GM23338 (cell line): ENCODE results near the gene CIPC. TPM values are rescaled to one million over a fixed set of nuclear protein-coding genes. Genes with fewer than 3 reads are reported as not detected.

ENCODE experiments used
- ATAC-seq: fragments of 200-7000 bp; cut with Tn5 transposase; 3 replicates; pipeline ENCODE4 v1.9.1; 2020
- DNase-seq: peaks from one replicate; pipeline ENCODE4 v3.0.0-alpha.2; 2015; ENCODE audit warnings: low spot score
- H2AFZ ChIP-seq: fragments of 200-600 bp; sonication (generic); 2 replicates; pipeline ENCODE4 v1.8.0; 2016; ENCODE audit warnings: antibody characterized with exemption, mild to moderate bottlenecking, moderate library complexity
- H3F3A ChIP-seq: fragments of 200-600 bp; sonication (generic); replicated peaks from 2 replicates; pipeline ENCODE4 v1.8.0; 2017; ENCODE audit warnings: antibody characterized with exemption, mixed run types, low read depth
- H3K27ac ChIP-seq: fragments of 200-600 bp; sonication (generic); 2 replicates; pipeline ENCODE4 v1.6.1; 2016; ENCODE audit warnings: low read depth
- H3K27me3 ChIP-seq: fragments of 200-600 bp; sonication (generic); 2 replicates; pipeline ENCODE4 v1.8.0; 2016; ENCODE audit warnings: mild to moderate bottlenecking, mixed run types, moderate library complexity; ENCODE audit not compliant: insufficient read depth
- H3K36me3 ChIP-seq: fragments of 200-600 bp; sonication (generic); 2 replicates; pipeline ENCODE4 v1.8.0; 2016; ENCODE audit warnings: mild to moderate bottlenecking; ENCODE audit not compliant: insufficient read depth
- H3K4me1 ChIP-seq: fragments of 200-600 bp; sonication (generic); 2 replicates; pipeline ENCODE4 v1.8.0; 2016; ENCODE audit warnings: mild to moderate bottlenecking, moderate library complexity; ENCODE audit not compliant: insufficient read depth
- H3K4me2 ChIP-seq: fragments of 200-600 bp; sonication (generic); 2 replicates; pipeline ENCODE4 v1.7.1; 2017; ENCODE audit warnings: mixed run types
- H3K4me3 ChIP-seq: fragments of 200-600 bp; sonication (generic); 2 replicates; pipeline ENCODE4 v1.6.1; 2016; ENCODE audit warnings: mixed run types
- H3K79me2 ChIP-seq: fragments of 200-600 bp; sonication (generic); replicated peaks from 2 replicates; pipeline ENCODE4 v1.8.0; 2017; ENCODE audit warnings: mild to moderate bottlenecking; ENCODE audit not compliant: insufficient read depth
- H3K9me2 ChIP-seq: fragments of 200-600 bp; sonication (generic); 2 replicates; pipeline ENCODE4 v1.8.0; 2017; ENCODE audit not compliant: insufficient read depth
- H4K20me1 ChIP-seq: fragments of 200-600 bp; sonication (generic); replicated peaks from 2 replicates; pipeline ENCODE4 v1.8.0; 2017; ENCODE audit warnings: mild to moderate bottlenecking; ENCODE audit not compliant: insufficient read depth
- H3K27ac Mint-ChIP-seq: 2 replicates; pipeline ENCODE4 v1.8.0; 2020; ENCODE audit warnings: inconsistent platforms, mild to moderate bottlenecking, moderate library complexity, mixed read lengths
- H3K27me3 Mint-ChIP-seq: 3 replicates; pipeline ENCODE4 v1.8.0; 2022; ENCODE audit warnings: low read depth, mild to moderate bottlenecking, moderate library complexity, mixed read lengths, inconsistent platforms; ENCODE audit not compliant: insufficient read depth, poor library complexity
- H3K36me3 Mint-ChIP-seq: 3 replicates; pipeline ENCODE4 v1.8.0; 2021; ENCODE audit warnings: low read depth, mild to moderate bottlenecking, inconsistent platforms, moderate library complexity, mixed read lengths
- H3K4me1 Mint-ChIP-seq: 3 replicates; pipeline ENCODE4 v1.8.0; 2020; ENCODE audit warnings: mild to moderate bottlenecking, inconsistent platforms, mixed read lengths
- H3K4me3 Mint-ChIP-seq: 3 replicates; pipeline ENCODE4 v1.8.0; 2021; ENCODE audit warnings: moderate library complexity, mild to moderate bottlenecking, inconsistent platforms, mixed read lengths
- H3K9me3 Mint-ChIP-seq: 3 replicates; pipeline ENCODE4 v1.8.0; 2020; ENCODE audit warnings: moderate library complexity, mild to moderate bottlenecking, inconsistent platforms, mixed read lengths
- CREB1 ChIP-seq: fragments of 250-450 bp; sonication (Bioruptor Pico); IDR thresholded peaks from 2 replicates; pipeline ENCODE4 v1.5.0; 2020; ENCODE audit warnings: low read depth, mild to moderate bottlenecking, moderate library complexity
- ETS1 ChIP-seq: IDR thresholded peaks from 2 replicates; pipeline ENCODE4 v1.6.1; 2016; ENCODE audit warnings: antibody characterized with exemption
- EZH2 ChIP-seq: fragments of 200-600 bp; sonication (generic); IDR thresholded peaks from one replicate; pipeline ENCODE4 v1.8.0; 2017; ENCODE audit warnings: antibody characterized with exemption, mild to moderate bottlenecking, low read depth; ENCODE audit not compliant: unreplicated experiment
- EZH2phosphoT487 ChIP-seq: fragments of 200-600 bp; sonication (generic); IDR thresholded peaks from one replicate; pipeline ENCODE4 v1.8.1; 2018; ENCODE audit warnings: antibody characterized with exemption; ENCODE audit not compliant: unreplicated experiment
- JUNB ChIP-seq: IDR thresholded peaks from one replicate; pipeline ENCODE4 v1.6.1; 2016; ENCODE audit warnings: antibody characterized with exemption; ENCODE audit not compliant: unreplicated experiment
- NANOG ChIP-seq: IDR thresholded peaks from 2 replicates; pipeline ENCODE4 v1.6.1; 2016; ENCODE audit warnings: antibody characterized with exemption, borderline replicate concordance
- POLR2AphosphoS5 ChIP-seq: IDR thresholded peaks from 2 replicates; pipeline ENCODE4 v1.6.1; 2016; ENCODE audit warnings: antibody characterized with exemption, low read depth
- REST ChIP-seq: IDR thresholded peaks from one replicate; pipeline ENCODE4 v1.6.1; 2018; ENCODE audit warnings: antibody characterized with exemption; ENCODE audit not compliant: unreplicated experiment
- STAT1 ChIP-seq: IDR thresholded peaks from one replicate; pipeline ENCODE4 v1.6.1; 2016; ENCODE audit warnings: antibody characterized with exemption; ENCODE audit not compliant: unreplicated experiment
- ZNF114 ChIP-seq: fragments of 250-450 bp; sonication (Bioruptor Pico); IDR thresholded peaks from 2 replicates; pipeline ENCODE4 v1.5.0; 2020; ENCODE audit warnings: mild to moderate bottlenecking, moderate library complexity
- ZNF331 ChIP-seq: fragments of 250-450 bp; sonication (Bioruptor Pico); IDR thresholded peaks from 2 replicates; pipeline ENCODE4 v1.5.0; 2020; ENCODE audit warnings: low read depth, mild to moderate bottlenecking, moderate library complexity
- ZNF462 ChIP-seq: fragments of 250-450 bp; sonication (Bioruptor Pico); IDR thresholded peaks from 2 replicates; pipeline ENCODE4 v1.5.0; 2020; ENCODE audit warnings: mild to moderate bottlenecking, moderate library complexity
- polyA plus RNA-seq: library from polyadenylated mRNA; unstranded; fragments of >200 nt; fragmentation: Nextera tagmentation; extraction: Ambion mirVana; gene quantifications from 2 replicates; pipeline ENCODE4 v1.2.1, GENCODE V29; 2016
- total RNA-seq: library from RNA; depleted of rRNA; stranded (reverse); fragments of >200 nt; shearing (Covaris generic); gene quantifications from 2 replicates; pipeline ENCODE4 v1.2.3, GENCODE V29; 2014

CIPC gene
- total and polyA plus RNA-seq, 2 experiments from 2014 or later = 8.1 to 36.9 TPM

GRCh38 chr14:77116172-77116817, 18.2 kb downstream of the CIPC start:
- peaks cover 28% of the 10 kb centered on the region for H3K4me1 ChIP-seq
- Mint-ChIP-seq H3K27me3 (peaks cover 8% of the 10 kb centered on the region), H3K4me1 (peaks cover 35% of the 10 kb centered on the region), H3K27ac (no peak overlapping the region), H3K36me3 (peaks cover 33% of the 10 kb centered on the region), H3K4me3 (no peak overlapping the region), H3K9me3 (no peaks in the 10 kb centered on the region)
- H3K36me3 ChIP-seq = peaks cover 19% of the 10 kb centered on the region
- H3K27ac ChIP-seq = peak overlapping the region; percentile 60; the same call in 1 of the 2 replicates
- no peak overlapping the region for H2AFZ ChIP-seq
- ATAC-seq = no peak
- H3K79me2 ChIP-seq = no peaks in the 10 kb centered on the region; the same call in 1 of the 2 replicates
- H3F3A ChIP-seq = peaks cover 18% of the 10 kb centered on the region
- no peak for DNase-seq
- H3K4me2 ChIP-seq = no peak overlapping the region
- no peak overlapping the region for H3K4me3 ChIP-seq
- TF ChIP-seq CREB1 (CRISPR knock-in tag) (no peak), EZH2phosphoT487 (no peak), POLR2AphosphoS5 (no peak), ETS1 (no peak), JUNB (no peak), STAT1 (no peak), EZH2 (no peak), ZNF114 (CRISPR knock-in tag) (no peak), REST (no peak), NANOG (no peak), ZNF331 (CRISPR knock-in tag) (no peak), ZNF462 (no peak)
- no peaks in the 10 kb centered on the region; the same call in 1 of the 2 replicates for H4K20me1 ChIP-seq
- H3K27me3 ChIP-seq = no peaks in the 10 kb centered on the region
- H3K9me2 ChIP-seq = no peaks in the 10 kb centered on the region
